HepG2 (cell line): ENCODE results near the gene BET1. TPM values are rescaled to one million over a fixed set of nuclear protein-coding genes. Genes with fewer than 3 reads are reported as not detected.

Source experiments
- ATAC-seq: fragments of 200-7000 bp; cut with Tn5 transposase; 3 replicates; pipeline ENCODE4 v1.9.1; 2020; ENCODE audit warnings: mild to moderate bottlenecking, moderate library complexity
- BruUV-seq: library from RNA; stranded (reverse); fragments of 400-500 nt; replicated peaks from 2 replicates; lab custom pipeline; 2021; lab: Mats Ljungman, UMichigan
- CTCF ChIA-PET: fragments of 300-600 bp; formaldehyde crosslinking; extraction: SDS; loops from one replicate; lab custom pipeline; 2021; ENCODE audit warnings: low total read pairs, inconsistent platforms, low intra/inter-chr PET ratio; lab: Yijun Ruan, JAX
- POLR2A ChIA-PET: fragments of 350-600 bp; sonication (Branson Sonifier 250); formaldehyde crosslinking; loops from one replicate; lab custom pipeline; 2020; ENCODE audit warnings: antibody characterized with exemption, inconsistent platforms; lab: Yijun Ruan, JAX
- DNase-seq: peaks from one replicate; pipeline ENCODE4 v3.0.0-alpha.2; 2015; ENCODE audit warnings: low spot score
- FAIRE-seq: peaks from 3 replicates; lab custom pipeline; 2011; peaks lifted over from hg19 to GRCh38; lab: Jason Lieb, UNC
- H2AFZ ChIP-seq: one replicate; pipeline ENCODE4 v1.6.1; 2011; ENCODE audit warnings: low read length, inconsistent platforms
- H3K27ac ChIP-seq: fragments of 300-600 bp; 3 replicates; pipeline ENCODE4 v1.8.0; 2011; ENCODE audit warnings: mixed run types, mild to moderate bottlenecking, mixed read lengths, low read length, inconsistent platforms; ENCODE audit not compliant: insufficient read depth; ENCODE audit errors: extremely low read length
- H3K27me3 ChIP-seq, 2 experiments: fragments of 200-600 bp in 1 of 2; 2 replicates in 1 of 2; 3 replicates in 1 of 2; pipeline versions ENCODE4 v1.6.0 to v1.8.0; 2011; ENCODE audit warnings: low read length in 2 of 2, mild to moderate bottlenecking in 2 of 2, moderate library complexity in 2 of 2, inconsistent platforms in 1 of 2; ENCODE audit not compliant: insufficient read depth in 2 of 2, control insufficient read depth in 1 of 2
- H3K36me3 ChIP-seq, 2 experiments: fragments of 200-600 bp in 1 of 2; replicated peaks in 1 of 2; 2 replicates in 1 of 2; 3 replicates in 1 of 2; pipeline versions ENCODE4 v1.5.1 to v1.8.0; 2011; ENCODE audit warnings: low read length in 2 of 2, inconsistent platforms in 1 of 2; ENCODE audit not compliant: insufficient read depth in 2 of 2, control insufficient read depth in 1 of 2
- H3K4me1 ChIP-seq: 2 replicates; pipeline ENCODE4 v1.5.1; 2012; ENCODE audit warnings: low read length, inconsistent platforms; ENCODE audit not compliant: insufficient read depth
- H3K4me2 ChIP-seq: 2 replicates; pipeline ENCODE4 v1.6.0; 2011; ENCODE audit warnings: low read depth, low read length, inconsistent platforms
- H3K4me3 ChIP-seq, 3 experiments: fragments of 200-600 bp in 1 of 3; sonication (generic), shearing (Covaris generic) in 1 of 3; replicated peaks in 1 of 3; 2 replicates each; pipeline ENCODE4 v1.5.1; 2011 to 2016; ENCODE audit warnings: low read length in 3 of 3, inconsistent platforms in 2 of 3, low read depth in 2 of 3, mild to moderate bottlenecking in 2 of 3, control low read depth in 1 of 3, mixed read lengths in 1 of 3; ENCODE audit not compliant: insufficient read depth in 1 of 3
- H3K79me2 ChIP-seq: one replicate; pipeline ENCODE4 v1.6.1; 2011; ENCODE audit warnings: low read length, inconsistent platforms; ENCODE audit not compliant: insufficient read depth
- H3K9ac ChIP-seq: 2 replicates; pipeline ENCODE4 v1.6.0; 2011; ENCODE audit warnings: mild to moderate bottlenecking, low read depth, low read length, inconsistent platforms; ENCODE audit not compliant: insufficient read depth
- H3K9me3 ChIP-seq: 2 replicates; pipeline ENCODE4 v1.5.1; 2012; ENCODE audit warnings: mild to moderate bottlenecking, low read length
- H4K20me1 ChIP-seq: 2 replicates; pipeline ENCODE4 v1.6.0; 2011; ENCODE audit warnings: inconsistent platforms, mild to moderate bottlenecking, low read length, moderate library complexity; ENCODE audit not compliant: insufficient read depth
- ETV5 ChIP-seq: IDR thresholded peaks from 2 replicates; pipeline ENCODE4 v1.6.1; 2018; ENCODE audit warnings: missing biosample characterization, missing genetic modification reagents, inconsistent platforms, borderline replicate concordance
- FOXJ3 ChIP-seq: sonication (generic); formaldehyde crosslinking; IDR thresholded peaks from 2 replicates; pipeline ENCODE4 v1.4.0; 2020; ENCODE audit warnings: missing genetic modification reagents, mild to moderate bottlenecking, borderline replicate concordance
- LBX2 ChIP-seq: sonication (generic); formaldehyde crosslinking; IDR thresholded peaks from 2 replicates; pipeline ENCODE4 v1.5.0; 2020; ENCODE audit warnings: missing genetic modification reagents, mild to moderate bottlenecking, borderline replicate concordance
- MXI1 ChIP-seq: IDR thresholded peaks from 3 replicates; pipeline ENCODE4 v1.6.1; 2012; ENCODE audit warnings: low read depth, low read length, inconsistent platforms, borderline replicate concordance
- TARDBP ChIP-seq: sonication (generic); formaldehyde crosslinking; IDR thresholded peaks from 2 replicates; pipeline ENCODE4 v1.8.0; 2022; ENCODE audit warnings: mild to moderate bottlenecking, missing genetic modification reagents
- ZBTB49 ChIP-seq: sonication (generic); formaldehyde crosslinking; IDR thresholded peaks from 2 replicates; pipeline ENCODE4 v1.4.0; 2020; ENCODE audit warnings: missing genetic modification reagents, borderline replicate concordance
- ZNF124 ChIP-seq: sonication (generic); formaldehyde crosslinking; IDR thresholded peaks from 2 replicates; pipeline ENCODE4 v1.4.0; 2020; ENCODE audit warnings: missing genetic modification reagents
- ZNF44 ChIP-seq: sonication (generic); formaldehyde crosslinking; IDR thresholded peaks from 2 replicates; pipeline ENCODE4 v1.5.1; 2020; ENCODE audit warnings: mild to moderate bottlenecking, missing genetic modification reagents
- ZSCAN31 ChIP-seq: sonication (generic); formaldehyde crosslinking; IDR thresholded peaks from 2 replicates; pipeline ENCODE4 v1.5.0; 2020; ENCODE audit warnings: low read depth, mild to moderate bottlenecking, missing genetic modification reagents
- WGBS: methylation state at CpG from one replicate; pipeline ENCODE4 v1.1.6; 2017; ENCODE audit warnings: low lambda C conversion rate; 5-methylcytosine and 5-hydroxymethylcytosine counted together
- in situ Hi-C: cut with HindIII; loops from 2 replicates; pipeline ENCODE4 v1.10.0; 2017; ENCODE audit warnings: low pct_unique_long_range_greater_than_20kb; ENCODE audit not compliant: extremely low pct_ligation_motif_present
- intact Hi-C: fragments of 100-400 bp; cut with micrococcal nuclease; formaldehyde crosslinking; loops from one replicate; pipeline ENCODE4 v1.10.0; 2022; ENCODE audit not compliant: unreplicated experiment
- polyA plus RNA-seq, 8 experiments: library from polyadenylated mRNA; depleted of rRNA in 3 of 8; stranded (reverse) in 7 of 8; unstranded in 1 of 8; fragments of >200 nt; fragmentation: Illumina TruSeq in 4 of 8; extraction: Trizol in 4 of 8; gene quantifications; 2 replicates each; pipeline versions ENCODE4 v1.2.1 to v1.2.3, GENCODE V29; 2011 to 2016; ENCODE audit warnings: low read depth in 4 of 8, missing spikeins in 1 of 8, mixed read lengths in 1 of 8; ENCODE audit not compliant: insufficient read depth in 1 of 8
- total RNA-seq, 5 experiments: library from RNA; depleted of rRNA; stranded (reverse); fragments of >200 nt; fragmentation: Illumina TruSeq; extraction: Trizol; gene quantifications; 2 replicates each; pipeline ENCODE4 v1.2.3, GENCODE V29; 2016; ENCODE audit warnings: low read depth in 1 of 5

The BET1 gene
- total and polyA plus RNA-seq, 2 of the 13 experiments (the other 11 are each of a cell fraction or from before 2014, with no cell fraction given): 23.8 to 33.7 TPM

- Histone ChIP-seq H3K4me2 (no peak overlapping the region), H3K79me2 (no peaks in the 10 kb centered on the region), H3K36me3 (no peaks in the 10 kb centered on the region), H3K27ac (no peak overlapping the region), H3K9me3 (no peaks in the 10 kb centered on the region), H2AFZ (no peak overlapping the region), H3K9ac (no peak overlapping the region), H3K4me1 (no peaks in the 10 kb centered on the region), H3K27me3 (0 out of 5 replicates have a peak, but pooled peaks cover 0 to 2% of the 10 kb centered on the region in 2 experiments), H4K20me1 (no peaks in the 10 kb centered on the region), H3K4me3 (no peak overlapping the region)
- DNase-seq (no peak), FAIRE-seq (no peak), ATAC-seq (no peak)
- in situ Hi-C loops (no loop called here), intact Hi-C loops (no loop called here)
- ChIA-PET POLR2A (no interaction called here), CTCF (no interaction called here)
- no TSS peak for BruUV-seq
- TF ChIP-seq TARDBP (CRISPR knock-in tag): no peak
- WGBS: 2% methylated on average over 2 of the region's 2 CpGs
Measured at GRCh38 chr7:93955304-93955703, 48.9 kb downstream of the BET1 start.

GRCh38 chr7:93949423-93949822 lies 54.7 kb downstream of the BET1 start:
- H3K79me2 ChIP-seq: no peaks in the 10 kb centered on the region
- in situ Hi-C loops (no loop called here), intact Hi-C loops (no loop called here)
- no peak for ATAC-seq
- H3K4me1 ChIP-seq: no peaks in the 10 kb centered on the region
- H3K4me3 ChIP-seq: no peak overlapping the region
- H3K36me3 ChIP-seq: no peaks in the 10 kb centered on the region
- H3K9ac ChIP-seq: no peak overlapping the region
- H3K9me3 ChIP-seq: no peaks in the 10 kb centered on the region
- no peaks in the 10 kb centered on the region for H4K20me1 ChIP-seq
- TF ChIP-seq ZSCAN31 (CRISPR knock-in tag) (no peak), ZBTB49 (CRISPR knock-in tag) (no peak), ZNF124 (CRISPR knock-in tag) (no peak), ZNF44 (CRISPR knock-in tag) (no peak), MXI1 (no peak), ETV5 (CRISPR knock-in tag) (no peak), LBX2 (CRISPR knock-in tag) (no peak), FOXJ3 (CRISPR knock-in tag) (no peak)
- no peak for DNase-seq
- no peaks in the 10 kb centered on the region for H3K27me3 ChIP-seq
- H3K4me2 ChIP-seq: no peak overlapping the region
- BruUV-seq: no TSS peak
- ChIA-PET CTCF (no interaction called here), POLR2A (no interaction called here)
- FAIRE-seq: no peak
- no peak overlapping the region for H2AFZ ChIP-seq
- 0% methylated on average over 1 of the region's 1 CpG for WGBS
- no peak overlapping the region for H3K27ac ChIP-seq
